Activated naive CD4-positive, alpha-beta T cell (primary cell): Measurements from ENCODE around the gene RAP1GAP.
"Not testable (repeated sequence)": the region's sequence is repeated elsewhere in the genome, so short reads cannot be mapped to it uniquely, and the experiment has no call there.

Experiments
- DNase-seq, 4 experiments: peaks; one replicate each; lab custom pipeline; 2025; lab: John Stamatoyannopoulos, UW

The RAP1GAP gene

DNA sequence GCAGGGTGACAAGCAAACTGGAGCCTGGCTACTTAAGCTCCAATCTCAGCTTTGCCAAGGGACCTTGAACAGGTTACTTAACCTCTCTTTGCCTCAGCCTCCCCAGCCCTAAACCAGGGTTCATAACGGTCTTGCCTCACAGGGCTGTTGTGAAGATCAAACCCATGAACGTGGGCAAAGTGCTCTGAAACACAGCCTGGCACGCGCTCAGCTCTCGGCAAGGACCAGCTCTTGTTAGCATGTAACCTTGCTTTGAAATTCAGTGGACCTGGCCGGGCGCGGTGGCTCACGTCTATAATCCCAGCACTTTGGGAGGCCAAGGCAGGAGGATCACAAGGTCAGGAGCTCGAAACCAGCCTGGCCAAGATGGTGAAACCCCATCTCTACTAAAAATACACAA is 24.8 kb downstream of the RAP1GAP start:
- DNase-seq = no peak

DNA sequence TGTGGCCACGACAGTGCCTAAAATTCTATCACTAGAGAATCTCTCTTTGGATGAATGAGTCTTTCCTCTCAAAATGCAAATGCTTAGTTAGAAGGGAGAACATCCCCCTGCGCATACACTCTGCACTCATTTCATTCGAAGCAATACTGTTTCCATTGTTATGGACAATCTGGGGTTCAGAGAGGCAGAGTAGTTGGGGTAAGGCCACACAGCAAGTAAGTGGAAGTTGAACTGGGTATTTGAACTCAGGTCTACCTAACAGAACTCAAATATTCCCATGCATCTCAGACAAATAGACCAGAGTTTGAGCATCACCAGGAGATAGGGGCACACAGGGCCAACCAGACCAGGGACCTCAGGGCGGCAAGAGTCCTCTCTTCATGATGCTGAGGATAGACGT is 25.5 kb downstream of the RAP1GAP start:
- no peak for DNase-seq

DNA sequence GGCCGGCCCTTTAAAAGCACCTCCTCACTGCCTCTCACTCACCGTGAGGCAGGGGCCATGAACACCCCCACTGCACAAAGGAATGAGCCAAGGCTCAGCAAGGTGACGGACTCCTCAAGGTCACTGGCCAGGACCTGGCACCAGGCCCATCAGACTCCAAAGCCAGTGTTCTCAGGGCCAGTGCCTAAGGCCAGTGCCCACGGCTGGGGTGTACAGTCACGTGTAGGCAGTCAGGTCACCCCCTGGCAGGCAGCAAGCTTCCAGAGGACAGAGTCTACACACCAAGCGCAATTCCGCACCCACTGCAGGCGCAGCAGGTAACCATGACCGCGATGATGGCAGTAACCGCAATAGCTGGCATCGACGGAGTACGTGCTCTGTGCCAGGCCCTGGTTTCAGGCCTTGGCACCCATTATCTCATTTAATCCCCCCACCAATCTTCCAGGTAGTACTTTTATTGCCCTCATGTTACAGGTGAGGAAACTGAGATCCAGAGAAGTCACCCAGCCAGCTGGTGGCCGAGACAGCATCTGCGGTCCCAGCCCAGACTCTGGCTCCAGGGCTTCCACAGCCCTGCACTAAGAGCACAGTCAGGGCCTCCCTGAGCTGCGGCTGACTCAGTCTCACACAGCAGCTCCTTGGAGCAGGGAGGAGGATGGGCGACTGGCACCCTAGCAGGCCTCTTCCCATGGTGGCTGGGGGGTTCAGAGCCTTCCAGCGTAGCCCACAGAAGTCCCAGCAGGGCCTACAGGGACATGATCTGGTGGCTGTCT is 27.0 kb downstream of the RAP1GAP start:
- DNase-seq = no peak

DNA sequence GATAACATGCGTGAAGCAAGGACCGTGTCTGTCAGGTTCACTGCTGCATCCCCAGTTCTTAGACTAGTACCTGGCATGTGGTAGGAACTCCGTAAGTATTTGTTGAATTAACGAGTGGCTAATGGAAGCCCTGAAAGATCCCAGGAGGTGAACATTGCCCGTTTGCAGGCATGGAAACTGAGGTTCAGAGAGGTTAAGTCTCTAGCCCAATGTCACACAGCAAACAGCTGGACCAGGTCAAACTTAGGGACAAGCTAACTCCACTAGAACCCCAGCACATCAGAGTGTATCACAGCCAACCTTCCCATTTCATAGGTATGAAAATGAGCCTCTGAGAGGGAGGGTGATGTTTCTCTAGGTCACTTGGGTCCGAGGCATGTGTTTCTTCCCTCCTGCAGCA is 27.6 kb downstream of the RAP1GAP start:
- DNase-seq = no peak

DNA sequence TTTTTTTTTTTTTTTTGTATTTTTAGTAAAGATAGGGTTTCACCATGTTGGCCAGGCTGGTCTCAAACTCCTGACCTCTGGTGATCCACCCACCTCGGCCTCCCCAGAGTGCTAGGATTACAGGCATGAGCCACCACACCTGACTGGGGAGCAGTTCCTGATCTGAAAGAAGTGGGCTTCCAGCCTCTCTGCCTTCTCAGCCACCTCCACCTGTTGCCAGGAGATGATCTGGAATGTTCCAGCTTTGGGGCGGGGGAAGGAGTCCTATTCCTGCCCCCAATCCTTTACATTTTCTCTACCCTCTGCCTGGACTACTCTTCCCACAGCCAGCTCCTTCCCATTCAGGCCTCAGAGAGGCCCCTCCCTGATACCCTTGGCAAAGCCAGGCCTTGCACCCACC is 28.1 kb downstream of the RAP1GAP start:
- DNase-seq = no peak

DNA sequence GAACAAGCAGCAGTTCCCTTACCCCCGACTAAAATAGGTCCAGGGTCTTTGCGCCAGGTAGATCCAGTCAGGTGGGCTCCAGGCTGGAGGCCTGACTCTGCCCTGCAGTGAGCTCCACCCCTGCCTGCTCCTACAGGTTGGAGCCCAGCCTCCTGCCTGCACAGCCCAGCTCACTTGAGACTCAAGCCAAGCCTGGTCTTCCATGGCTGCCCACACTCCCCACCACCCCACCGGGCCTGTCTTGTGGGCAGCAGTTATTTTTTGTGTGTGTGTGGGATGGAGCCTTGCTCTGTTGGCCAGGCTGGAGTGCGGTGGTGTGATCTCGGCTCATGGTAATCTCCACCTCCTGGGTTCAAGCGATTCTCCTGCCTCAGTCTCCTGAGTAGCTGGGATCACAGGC is 28.5 kb downstream of the RAP1GAP start:
- no peak for DNase-seq

DNA sequence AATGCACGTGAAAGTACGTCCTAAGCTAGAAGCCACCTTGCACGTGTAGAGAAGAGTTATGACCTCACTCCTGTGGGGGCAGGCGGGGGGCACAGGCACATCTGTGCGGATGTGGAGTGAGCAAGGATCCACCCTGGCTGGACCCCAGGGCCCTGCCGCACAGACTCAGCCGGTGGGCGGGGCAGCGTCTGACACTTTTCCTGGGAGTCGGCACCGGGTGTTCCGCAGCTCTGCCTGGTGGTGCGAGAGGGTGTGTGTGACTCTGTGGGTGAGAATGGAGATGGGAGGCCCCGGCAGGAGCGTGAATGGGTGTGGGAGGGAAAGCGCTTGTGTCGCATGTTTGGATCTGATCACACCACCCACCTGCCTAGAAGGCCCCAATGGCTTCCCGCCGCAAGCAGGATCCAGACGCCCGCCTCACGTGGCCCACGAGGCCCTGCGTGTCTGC is 29.5 kb downstream of the RAP1GAP start:
- DNase-seq = no peak

DNA sequence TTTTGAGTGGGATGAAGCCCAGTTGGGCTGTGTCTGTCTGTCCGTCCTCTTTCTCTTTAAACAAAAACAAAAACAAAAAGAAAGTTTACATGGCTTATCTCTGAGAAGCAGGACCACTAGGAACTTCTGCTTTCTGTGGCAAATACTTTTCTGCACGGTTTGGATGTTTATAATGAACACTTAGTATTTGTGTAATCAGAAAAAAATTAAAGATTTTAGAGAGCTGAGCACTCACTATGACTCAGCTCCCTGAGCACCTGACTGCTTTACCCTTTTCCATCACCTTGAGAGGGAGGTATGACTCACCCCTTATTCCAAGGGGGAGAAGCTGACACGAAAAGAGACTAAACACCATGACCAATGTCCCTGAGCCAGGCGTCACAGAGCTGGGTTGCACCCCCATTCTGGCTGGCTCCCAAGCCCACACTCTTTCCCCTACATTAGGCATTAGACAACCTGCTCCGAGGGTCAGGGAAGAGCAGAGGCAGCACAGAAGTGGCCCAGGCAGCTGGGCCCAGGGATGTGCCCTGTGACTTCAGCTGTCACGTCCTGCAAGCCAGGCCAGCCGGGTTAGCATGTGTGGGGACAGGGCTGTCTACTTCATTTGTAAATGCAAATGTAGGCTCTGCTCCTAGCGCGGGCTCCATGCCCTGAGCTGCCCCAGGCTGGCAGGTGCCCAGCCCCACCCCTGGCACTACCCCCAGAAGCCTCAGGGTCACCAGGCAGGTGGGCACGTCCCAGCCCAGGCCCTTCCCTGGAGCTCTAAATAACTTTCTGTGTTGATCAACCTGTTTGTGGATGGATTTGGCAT is 30.4 kb downstream of the RAP1GAP start:
- no peak for DNase-seq

DNA sequence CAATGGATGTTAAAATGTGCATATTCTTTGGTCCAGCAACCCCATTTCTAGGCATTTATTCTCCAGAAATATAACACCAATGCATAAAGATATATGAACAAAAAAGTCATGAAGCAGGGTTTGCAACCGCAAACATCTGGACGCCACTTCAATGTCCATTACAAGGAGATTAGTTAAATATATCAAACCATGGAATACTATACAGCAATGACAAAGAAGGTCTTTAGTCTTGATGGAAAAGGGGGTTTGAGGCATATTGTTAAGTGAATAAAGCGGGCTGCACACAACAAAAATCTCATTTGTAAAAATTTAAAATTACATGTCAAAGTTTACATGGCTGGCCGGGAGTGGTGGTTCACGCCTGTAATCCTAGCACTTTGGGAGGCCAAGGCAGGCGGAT is 31.6 kb downstream of the RAP1GAP start:
- DNase-seq = no peak

DNA sequence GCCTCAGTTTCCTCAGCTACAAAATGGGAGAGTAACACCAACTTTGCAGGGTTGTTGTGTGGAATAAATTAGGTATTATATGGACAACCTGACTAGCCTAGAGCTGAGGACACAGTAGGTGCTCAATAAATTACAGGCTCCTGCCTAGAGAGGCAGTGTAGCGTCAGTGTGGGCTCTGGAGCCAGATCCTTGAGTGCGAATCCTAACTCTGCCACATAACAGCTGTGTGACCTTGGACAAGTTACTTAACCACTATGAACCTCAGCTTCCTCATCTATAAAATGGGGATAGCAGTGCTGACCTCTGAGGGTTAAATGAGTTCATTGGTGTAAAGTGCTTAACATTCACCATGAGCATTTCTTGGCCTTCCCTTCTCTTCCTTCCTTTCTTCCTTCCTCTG is 33.1 kb downstream of the RAP1GAP start:
- DNase-seq = no peak

DNA sequence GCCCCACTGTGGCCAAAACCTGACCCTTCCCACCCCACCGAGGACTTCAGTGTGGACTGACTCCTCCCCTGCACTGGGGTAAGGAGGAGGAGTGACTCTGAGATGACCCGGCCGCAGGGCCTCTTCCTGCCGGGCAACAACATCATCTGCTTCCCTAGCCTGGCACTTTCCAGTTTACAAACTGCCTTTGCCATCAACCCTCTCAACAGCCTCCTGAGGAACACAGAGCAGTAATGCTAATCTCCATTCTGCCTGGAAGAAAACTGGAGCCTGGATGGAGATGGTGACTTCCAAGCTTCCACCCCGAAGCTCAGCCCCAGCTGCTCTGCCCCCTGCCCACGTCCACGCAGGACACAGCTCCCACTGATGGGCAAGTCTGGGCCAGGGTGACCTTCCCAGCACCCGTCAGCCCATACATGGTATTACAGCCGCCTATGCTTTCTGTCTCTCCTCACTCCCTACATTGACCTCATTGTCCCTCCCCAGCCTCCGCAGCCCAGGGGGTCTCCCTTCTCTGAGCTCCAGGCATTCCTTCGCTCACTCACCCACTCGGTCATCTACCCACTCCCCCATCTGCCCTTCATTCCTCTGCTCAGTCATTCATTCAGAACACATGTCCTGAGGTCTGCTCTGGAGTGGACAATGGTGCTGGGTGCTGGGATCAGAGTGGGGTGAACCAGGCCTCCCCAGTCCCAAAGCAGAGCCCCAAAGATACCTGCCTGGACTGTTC is 34.2 kb downstream of the RAP1GAP start:
- DNase-seq = no peak

DNA sequence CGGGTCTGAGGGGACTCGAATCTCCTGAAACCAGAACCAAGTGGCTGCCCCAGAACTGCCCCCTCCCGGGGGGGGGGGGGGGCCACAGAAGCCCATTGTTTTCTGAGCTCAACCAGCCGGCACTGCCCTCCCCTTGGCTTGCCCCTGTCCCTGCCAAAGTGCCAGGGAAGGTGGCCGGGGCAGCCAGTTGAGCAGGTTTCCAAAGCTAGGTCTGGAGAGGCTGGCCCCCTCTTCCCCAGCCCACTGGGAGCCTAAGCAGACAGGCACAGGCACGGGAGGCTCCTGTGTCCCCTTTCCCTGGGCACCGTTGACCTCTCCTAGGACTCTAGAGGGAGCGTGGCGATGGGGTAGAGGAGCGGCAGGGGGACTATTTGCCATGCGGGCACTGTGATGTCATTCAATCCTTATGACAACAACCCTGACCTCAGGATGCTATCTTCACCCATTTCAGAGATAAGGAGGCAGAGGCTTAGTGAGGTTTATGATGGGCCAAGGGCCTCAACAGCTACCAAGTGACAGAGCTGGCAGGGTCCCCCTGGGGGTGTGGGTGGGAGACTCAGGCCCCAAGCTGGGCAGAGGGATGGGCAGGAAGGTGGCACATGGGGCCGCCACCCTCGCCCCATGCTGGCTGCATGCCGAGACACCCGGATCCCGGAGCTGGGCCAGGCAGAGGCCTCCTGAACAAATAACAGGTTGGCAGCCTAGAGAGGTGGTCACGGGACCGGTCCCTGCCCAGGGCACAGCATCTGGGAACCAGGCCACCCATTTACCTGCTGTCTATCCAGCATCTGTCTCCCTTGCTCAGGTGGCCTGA is 35.0 kb downstream of the RAP1GAP start:
- DNase-seq = no peak

DNA sequence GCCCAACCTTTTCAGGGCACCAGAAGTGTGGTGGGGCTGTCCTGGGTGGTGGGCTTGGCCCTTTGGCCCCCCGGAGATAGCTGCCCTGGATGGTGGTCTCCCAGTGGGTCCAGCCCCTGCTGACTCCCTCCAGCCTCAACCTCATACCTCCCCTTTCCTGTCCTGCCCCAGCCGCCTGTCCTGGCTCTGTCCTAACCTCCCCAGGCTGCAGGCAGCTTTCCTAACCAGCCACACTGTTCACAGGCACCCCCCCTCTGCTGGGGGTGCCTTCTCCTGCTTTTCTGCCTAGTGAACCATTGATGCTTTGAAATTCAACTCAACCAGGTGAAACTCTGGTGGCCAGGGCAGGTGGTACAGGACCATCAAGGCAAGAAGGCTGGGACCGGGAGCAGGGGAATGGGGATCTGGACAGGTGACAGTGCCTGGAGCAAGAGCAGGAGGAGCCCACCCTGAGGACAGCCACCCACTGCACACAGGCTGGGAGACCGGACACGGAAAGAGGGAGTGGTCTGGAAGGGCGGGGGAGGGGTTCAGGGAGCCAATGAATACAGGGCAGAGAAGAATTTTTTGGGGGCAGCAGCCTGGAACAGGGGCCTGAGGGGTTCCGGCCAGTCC is 35.9 kb downstream of the RAP1GAP start:
- DNase-seq = no peak

DNA sequence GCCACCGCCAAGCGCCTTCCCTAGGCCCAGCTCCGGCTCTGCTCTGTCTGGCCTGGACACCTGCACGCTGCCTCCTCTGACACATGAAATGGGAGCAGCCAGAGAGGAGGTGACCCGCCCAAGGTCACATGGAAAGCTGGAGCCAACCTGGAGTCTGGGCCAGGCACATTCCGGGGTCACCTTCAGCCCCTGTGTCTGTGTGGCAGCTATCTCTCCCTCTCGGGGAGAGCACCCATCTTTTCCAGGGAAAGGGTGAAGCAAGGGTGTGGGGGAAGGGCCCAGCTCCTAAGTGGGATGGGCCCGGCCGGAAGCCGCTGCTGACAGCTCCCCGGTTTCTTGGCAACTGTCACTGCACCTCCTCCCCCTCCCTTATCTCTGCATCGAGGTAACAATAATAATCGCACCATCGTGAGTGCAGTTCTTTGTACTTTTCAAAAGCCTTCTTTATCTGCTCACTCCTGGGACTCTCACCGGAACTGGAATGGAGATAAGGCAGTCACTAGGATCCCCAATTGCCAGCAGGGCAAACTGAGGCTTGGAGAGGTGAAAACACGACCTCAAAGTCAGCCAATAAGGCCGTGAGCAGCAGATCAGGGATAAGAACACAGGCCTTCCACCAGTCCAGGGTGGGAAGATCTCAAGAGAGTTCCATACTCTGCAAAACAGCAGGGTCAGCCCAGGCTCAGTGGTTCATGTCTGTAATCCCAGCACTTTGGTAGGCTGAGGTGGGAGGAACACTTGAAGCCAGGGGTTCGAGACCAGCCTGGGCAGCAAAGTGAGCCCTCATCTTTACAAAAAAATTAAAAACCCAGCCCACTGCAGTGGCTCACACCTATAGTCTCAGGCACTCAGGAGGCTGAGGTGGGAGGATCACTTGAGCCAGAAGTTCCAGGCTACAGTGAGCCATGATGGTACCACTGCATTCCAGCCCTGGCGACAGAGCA is 36.9 kb downstream of the RAP1GAP start:
- no peak for DNase-seq

DNA sequence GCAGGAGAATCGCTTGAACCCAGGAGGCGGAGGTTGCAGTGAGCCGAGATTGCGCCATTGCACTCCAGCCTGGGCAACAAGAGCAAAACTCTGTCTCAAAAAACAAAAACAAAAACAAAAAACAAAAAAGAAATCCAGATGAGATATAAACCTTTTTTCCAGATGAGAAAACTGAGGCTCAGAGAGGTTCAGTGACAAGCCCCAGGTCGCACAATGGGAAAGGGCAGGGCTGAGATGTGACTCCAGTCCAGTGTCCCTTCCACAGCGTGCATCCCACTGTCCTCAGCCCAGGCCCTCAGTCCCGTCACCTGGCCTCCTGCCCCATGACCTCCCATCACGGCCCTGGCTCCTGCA is 37.6 kb downstream of the RAP1GAP start:
- DNase-seq = not testable (repeated sequence)

DNA sequence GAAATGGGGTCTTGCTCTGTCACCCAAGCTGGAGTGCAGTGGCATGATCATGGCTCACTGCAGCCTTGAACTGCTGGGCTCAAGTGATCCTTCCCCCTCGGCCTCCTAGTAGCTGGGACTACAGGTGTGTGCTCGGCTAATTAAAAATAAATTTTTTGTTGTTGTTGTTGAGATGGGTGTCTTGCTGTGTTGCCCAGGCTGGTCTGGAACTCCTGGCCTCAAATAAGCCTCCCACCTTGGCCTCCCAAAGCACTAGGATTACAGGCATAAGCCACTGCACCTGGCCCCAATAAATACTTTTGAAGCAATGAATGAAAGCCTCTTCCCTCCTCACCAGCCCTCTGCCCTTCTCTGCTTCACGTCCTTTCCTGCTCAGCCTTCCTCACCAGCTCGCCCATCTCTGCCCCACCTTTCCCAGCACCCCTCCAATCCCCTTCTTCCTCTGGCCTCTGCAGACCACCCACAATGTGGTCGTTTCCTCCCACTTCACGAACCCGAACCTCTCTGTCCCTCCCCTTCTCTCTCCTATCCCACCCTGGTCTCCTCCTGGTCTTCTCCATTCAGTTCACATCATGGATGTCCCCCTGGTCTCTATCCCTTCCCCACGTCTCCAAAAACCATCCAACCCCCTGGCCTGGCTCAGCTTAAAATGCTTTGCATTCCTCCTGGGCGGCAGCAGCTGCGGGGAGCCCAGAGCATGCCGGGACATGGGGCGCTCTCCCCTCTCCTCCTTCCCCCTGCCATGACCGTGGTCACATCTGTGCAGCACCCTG is 38.4 kb downstream of the RAP1GAP start:
- DNase-seq = no peak

DNA sequence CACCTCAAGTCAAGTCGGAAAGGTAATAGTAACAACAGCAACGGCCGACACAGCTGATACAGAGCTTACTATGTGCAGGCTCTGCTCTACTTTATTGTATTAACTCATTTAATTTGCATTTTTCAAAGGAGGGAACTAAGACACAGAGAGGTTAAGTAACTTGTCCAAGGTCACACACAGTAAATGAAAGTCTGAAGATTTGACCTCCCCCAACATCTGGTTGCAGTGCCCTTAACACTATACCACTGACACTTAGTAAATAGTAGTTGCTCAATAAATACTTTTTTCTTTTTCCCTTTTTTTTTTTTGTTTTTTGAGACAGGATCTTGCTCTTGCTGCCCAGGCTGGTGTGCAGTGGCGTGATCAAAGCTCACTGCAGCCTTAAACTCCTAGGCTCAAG is 39.2 kb downstream of the RAP1GAP start:
- DNase-seq = no peak

DNA sequence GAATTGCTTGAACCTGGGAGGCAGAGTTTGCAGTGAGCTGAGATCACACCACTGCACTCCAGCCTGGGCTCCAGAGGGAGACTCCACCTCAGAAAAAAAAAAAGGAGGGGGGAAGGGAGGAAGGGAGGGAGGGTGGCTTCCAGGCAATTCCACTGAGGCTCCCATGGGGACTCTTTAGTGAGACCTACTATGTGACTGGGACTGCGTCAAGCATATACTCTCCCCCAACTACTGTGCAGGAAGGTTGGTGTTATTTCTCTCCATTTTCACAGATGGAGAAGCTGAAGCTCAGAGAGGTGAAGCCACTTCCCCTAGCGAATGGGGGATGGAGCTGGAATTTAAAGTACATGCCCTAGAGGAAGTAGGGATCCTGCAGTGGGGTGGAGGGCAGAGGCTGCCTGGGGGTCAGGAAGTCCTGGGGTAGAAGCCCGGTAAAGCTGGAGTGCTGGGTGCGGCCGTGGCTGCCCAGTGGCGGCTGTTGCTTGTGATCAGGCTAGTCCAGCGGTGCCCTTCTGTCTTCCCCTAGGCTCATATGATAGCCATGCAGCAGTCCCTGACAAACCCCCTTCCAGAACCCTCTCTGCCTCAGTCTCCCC is 40.3 kb downstream of the RAP1GAP start:
- DNase-seq = no peak

DNA sequence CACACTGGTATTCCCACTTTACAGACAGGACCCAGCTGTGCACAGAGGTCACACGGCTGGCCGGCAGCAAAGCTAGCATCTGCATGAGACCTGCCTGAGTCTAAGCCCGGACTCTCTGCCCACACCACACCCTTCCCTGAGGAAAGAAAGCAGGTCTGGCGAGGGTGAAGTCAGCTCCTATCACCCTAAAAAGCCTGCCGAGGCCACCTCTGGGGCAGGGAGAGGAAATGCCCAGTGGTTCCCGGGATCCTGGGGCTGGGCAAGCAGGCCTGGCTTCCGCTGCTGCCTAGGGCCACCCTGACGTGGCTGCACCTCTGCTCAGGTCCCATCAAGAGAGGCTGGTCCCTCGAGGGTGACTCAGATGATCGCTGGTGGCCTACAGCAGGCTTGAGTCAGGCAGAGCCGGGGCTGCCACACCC is 42.2 kb downstream of the RAP1GAP start:
- no peak for DNase-seq
